Measurements from ENCODE around the gene TRIM23.

TRIM23 gene

DNA sequence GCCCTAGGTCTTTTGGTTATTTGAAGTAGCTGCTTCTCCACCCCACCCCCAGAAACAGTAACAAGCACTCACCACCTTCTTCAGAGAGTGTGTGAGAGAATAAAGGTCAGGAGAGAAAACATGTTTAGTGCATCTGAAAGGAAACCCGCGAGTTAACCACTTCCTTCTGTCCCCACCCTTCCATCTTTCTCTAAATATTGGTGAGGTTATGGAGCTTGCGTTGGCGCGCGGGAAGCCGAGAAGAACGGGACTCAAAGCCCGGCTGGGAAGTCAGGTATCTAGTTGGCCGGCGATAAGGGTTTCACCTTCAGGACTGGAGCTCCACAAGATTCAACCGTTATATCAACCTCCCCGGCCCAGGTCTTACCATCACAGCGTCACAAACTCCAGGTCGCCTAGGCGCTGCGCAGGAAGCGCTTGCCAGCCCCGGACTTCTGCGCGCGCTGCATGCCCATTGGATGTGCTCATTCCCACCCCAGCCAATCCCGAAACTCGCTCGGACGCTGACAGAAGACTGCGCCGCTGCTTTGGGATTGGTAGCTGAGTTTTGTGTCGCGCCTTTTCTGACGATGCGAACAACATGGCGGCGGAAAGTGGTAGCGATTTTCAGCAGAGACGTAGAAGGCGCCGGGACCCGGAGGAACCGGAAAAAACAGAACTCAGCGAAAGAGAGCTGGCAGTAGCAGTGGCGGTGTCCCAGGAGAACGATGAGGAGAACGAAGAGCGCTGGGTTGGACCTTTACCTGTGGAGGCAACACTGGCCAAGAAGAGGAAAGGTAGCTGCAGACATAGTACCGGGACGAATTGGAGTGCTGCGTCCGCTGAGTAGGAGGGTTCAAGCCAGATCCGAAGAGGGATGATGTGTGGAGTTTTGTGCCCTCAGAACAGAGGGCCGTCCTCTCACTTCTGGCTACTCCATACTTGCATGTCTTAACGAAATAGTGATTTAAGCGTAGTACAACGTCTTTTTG lies 61.1 kb downstream of the TRIM23 start, which contains the start of the genes CENPK and PPWD1:
CENPK (minus strand) TSS at position 438 of the 971 bp plus-strand sequence. CDS start 8,261 bp downstream, outside the sequence.
PPWD1 (plus strand) TSS at position 566 of the 971 bp plus-strand sequence; CDS start at position 581, 15 bp downstream.
- peak; percentile 88 for DNase-seq

DNA sequence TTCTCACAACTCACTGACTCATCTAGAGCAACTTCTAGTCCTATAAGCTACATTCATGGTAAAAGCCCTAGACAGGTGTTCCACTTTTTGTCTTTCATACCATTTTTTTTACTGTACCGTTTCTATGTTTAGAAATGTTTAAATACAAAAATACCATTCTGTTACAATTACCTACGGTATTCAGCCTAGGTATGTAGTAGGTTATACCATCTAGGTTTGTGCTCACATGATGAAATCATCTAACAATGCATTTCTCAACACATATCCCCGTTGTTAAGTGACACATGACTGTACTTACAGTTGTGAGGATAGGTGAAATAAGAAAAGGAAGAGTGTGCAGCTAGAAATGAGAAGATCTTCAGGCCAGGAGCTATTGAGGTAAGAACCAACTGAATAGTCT lies 67.4 kb downstream of the TRIM23 start:
- no peak for DNase-seq

- no peak for DNase-seq
Measured at GRCh38 chr5:65556181-65556580, 68.0 kb downstream of the TRIM23 start.

DNA sequence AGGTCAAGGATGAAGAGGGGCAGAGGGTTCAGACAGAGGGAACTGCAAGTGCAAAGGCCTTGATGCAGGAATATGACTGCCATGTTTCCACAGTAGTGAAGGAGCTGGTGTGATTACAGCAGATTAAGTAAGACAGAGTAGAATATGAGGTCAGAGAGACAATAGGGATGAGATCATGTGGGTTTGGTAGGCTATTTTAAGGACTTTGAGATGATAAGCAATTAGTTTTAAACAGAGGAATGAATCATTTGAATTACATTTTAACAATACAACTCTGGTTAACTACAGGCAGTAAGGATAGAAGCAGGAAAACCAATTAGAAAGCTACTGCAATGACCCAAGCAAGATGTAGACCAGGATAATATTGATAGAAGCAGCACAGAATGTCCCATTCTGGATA lies 68.8 kb downstream of the TRIM23 start:
- no peak for DNase-seq

GRCh38 chr5:65553941-65554340 lies 70.2 kb downstream of the TRIM23 start:
- no peak for DNase-seq

GRCh38 chr5:65548281-65548680 lies 75.9 kb downstream of the TRIM23 start:
- no peak for DNase-seq

DNA sequence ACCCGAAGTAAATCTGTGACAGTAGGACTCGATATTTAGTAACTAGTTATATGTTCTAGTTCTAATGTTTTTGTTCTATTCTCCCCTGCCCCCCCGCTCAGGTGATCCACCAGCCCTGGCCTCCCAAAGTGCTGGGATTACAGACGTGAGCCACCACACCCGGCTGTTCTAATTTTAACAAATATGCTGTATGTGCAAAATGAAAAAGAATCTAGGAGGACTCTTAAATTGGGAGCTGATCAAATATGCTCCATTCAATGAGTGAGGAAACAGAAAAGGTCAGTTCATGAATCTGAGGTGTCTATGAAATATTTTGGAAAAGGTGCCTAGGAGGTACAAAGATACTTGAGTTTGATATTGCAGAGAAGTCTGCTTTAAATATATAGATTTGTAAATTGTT lies 78.0 kb downstream of the TRIM23 start:
- DNase-seq, result no peak

DNA sequence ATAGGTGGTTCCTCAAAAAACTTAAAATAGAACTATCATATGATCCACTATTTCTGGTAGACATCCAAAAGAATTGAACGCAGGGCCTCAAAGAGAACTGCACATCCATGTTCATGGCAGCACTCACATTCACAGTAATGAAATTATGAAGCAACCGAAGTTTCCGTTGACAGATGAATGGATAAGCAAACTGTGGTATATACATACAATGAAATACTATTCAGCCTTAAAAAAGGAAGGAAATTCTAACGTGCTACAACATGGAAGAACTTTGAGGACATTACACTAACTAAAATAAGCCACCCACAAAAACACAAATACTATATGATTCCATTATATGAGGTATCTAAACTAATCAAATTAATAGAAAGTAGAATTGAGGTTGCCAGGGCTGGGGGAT lies 79.7 kb downstream of the TRIM23 start:
- no peak for DNase-seq

DNA sequence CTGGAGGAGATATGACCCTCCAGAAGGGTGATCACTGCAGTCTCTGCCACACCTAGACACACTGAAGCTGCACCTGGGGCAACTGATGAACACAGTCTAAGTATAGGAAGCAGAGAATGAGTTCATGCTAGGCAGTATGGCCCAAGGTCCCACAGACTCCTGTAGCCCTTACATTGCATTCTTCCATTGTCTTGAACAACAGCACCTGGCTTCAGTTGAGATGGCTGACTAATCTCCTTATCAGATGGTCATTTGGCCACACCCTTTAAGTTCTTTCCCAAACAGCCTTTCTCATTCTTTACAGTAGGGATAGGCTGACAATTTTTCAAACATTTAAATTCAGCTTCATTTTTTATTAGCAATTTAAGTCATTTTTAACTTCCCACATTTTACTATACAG lies 84.3 kb downstream of the TRIM23 start:
- DNase-seq, result no peak

Data from NCI-H187 treated with DMSO at 0.1 percent for 48 hours (cell line).